Regular cardiac myocyte (primary cell): ENCODE measurements around the gene OR4D2. TPM values are rescaled to one million over a fixed set of nuclear protein-coding genes. Genes with fewer than 3 reads are reported as not detected.

Experiments
- total RNA-seq: library from RNA; depleted of rRNA; stranded (reverse); fragments of >200 nt; gene quantifications from 2 replicates; pipeline ENCODE4 v1.2.3, GENCODE V29; 2014

Gene OR4D2
- total RNA-seq: not detected in 2 replicates

DNA sequence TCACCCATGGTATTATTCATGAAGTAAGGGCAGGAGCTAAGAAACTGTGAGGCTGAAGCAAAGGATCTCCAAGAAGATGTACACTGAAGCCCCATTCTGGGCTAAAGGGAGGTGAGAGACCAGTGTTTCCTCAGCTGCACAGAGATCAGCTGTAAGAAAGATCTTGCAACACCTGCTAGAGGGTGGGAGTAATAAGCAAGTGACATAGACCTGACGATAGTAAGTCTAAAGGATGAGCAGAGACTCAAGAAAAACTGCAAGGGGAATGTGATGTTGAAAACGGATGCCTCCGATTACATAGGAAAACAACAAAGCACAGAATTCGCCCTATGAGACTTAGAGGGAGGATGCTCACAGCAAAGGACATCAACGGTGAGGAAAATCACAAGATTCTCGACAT is at the start of gene OR4D2:
OR4D2 (plus strand) TSS at position 301 of the 400 bp plus-strand sequence. CDS start 2,674 bp downstream, outside the sequence.

DNA sequence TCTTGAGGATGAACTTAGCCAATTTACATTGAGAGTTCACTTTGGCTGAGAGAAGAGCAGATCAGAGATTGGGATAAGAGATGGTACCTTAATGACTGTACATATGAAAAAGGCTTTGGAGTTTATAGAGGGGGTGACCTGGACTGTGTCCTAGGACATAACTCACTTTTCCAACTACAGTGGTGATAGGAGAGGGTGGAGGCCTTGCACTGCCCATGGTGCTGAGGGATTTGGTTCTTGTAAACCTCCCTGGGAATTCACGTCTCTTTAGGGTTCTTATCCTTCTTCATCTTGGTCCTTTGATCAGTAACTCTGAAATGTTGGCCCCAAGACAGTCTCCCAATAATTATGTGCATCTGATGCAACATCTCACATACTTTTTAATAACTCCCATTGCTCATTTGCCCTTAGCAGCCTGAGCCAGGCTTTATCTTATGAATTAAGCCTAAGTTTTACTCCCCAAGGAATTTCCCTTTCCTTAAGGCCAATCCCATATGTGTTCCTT is 18.8 kb upstream of the OR4D2 start, which contains the start of gene OR4D1:
OR4D1 (plus strand) TSS at position 455 of the 505 bp plus-strand sequence. CDS start 6,770 bp downstream, outside the sequence.

DNA sequence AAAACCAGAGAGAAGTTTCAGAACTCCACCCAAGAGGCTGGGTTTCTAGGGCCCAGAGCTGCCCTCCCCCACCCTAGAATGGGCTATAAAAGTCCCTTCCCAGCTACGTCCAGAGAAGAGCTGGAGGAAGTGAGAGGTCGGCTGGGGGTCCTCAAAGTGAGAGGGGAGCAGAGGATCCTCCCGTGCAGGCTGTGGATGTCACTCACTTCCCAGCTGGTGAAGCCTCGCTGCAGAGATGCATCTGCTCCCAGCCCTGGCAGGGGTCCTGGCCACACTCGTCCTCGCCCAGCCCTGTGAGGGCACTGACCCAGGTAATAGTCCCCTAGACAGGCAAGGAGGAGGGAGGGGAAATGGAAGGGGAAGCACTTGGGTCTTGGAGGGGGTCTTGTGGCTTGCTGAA is 25.8 kb downstream of the OR4D2 start, which contains the start of gene EPX:
EPX (plus strand) TSS at position 115 of the 400 bp plus-strand sequence; CDS start at position 236, 121 bp downstream.

DNA sequence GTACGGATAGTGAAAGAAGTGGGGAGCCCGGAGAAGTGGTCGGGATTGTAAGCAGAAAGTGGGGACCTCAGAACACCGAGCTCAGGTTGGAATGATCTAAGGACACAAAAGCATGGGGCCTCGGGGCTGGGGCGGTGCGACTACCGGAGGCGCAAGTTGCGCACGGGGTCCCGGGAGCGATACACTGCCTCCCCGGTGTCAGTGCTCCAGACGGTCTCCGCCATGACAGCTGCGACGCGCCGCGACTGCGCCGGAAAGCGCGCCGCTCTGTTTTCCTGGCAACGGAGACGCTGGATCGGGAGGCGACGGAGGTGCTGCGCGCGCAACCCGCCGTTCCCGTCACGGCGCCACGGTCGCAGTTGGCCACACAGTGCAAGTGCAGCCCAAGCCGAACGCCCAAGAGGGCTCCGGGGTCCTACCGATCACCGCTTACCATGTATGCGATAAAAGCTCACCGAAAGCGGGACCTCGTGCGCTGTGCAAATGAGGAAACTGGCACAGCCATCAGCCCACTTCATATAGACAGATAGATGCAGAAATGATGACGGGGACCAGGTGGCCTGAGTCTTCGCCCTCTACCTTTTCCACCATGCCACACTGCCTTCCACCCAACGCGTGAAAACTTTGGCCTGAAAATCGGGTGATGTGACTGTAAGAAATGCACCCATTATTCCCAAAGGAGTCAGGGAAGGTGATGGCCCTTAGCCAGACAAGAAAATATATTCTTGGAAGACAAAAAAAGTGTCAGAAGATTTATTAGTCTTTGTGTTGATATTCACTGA is 52.4 kb downstream of the OR4D2 start, which contains the start of gene MKS1:
MKS1 (minus strand) TSS at position 249 of the 782 bp plus-strand sequence; CDS start at position 224, 25 bp downstream.

Other genes starting within 250 kb of the OR4D2 start
- gene CUEDC1, start 211.6 kb upstream of the OR4D2 start, total RNA-seq: 7.7 and 7.9 TPM in 2 replicates
- gene VEZF1, start 178.7 kb upstream of the OR4D2 start, total RNA-seq: 18.8 and 23.4 TPM in 2 replicates
- gene SRSF1, start 159.7 kb upstream of the OR4D2 start, total RNA-seq: 239 and 672 TPM in 2 replicates
- 16.9 and 30.5 TPM in 2 replicates for gene DYNLL2, start 83.6 kb upstream of the OR4D2 start, total RNA-seq
- not detected in 2 replicates for gene OR4D1, start 18.6 kb upstream of the OR4D2 start, total RNA-seq
- gene EPX, start 25.7 kb downstream of the OR4D2 start, total RNA-seq: not detected in 2 replicates
- 10.4 and 13.8 TPM in 2 replicates for gene MKS1, start 52.3 kb downstream of the OR4D2 start, total RNA-seq
- not detected in 2 replicates for gene LPO, start 71.6 kb downstream of the OR4D2 start, total RNA-seq
- gene MPO, start 114.0 kb downstream of the OR4D2 start, total RNA-seq: 0.58 and 0.85 TPM in 2 replicates
- under 0.01 TPM in 1 of 2 replicates, not detected in the other for gene TSPOAP1, start 161.8 kb downstream of the OR4D2 start, total RNA-seq
- 32.1 and 45.1 TPM in 2 replicates for gene SUPT4H1, start 185.2 kb downstream of the OR4D2 start, total RNA-seq